NCI-H146 (cell line): Measurements from ENCODE around the gene USP6NL.

Source experiments
- DNase-seq: peaks from one replicate; lab custom pipeline; 2025; lab: John Stamatoyannopoulos, UW

Gene USP6NL

DNA sequence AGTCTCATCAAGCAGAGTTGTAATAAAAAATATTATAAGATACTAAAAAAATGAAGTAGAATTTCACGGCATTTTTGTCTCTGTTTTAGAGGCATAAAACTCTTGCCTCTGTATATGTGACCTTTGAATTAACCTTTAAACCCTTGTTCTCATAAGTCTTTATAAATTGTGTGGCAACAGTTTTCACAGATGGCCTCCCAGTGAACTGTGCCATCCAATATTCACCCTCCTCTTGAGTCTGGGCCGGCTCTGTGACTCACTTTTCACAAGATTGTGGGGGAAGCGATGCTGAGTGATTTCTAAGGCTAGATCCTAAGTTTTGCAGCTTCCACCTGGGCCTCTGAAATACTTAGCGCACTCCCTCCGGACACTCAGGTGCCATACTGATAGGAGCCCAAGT is 4.6 kb upstream of the USP6NL start:
- no peak for DNase-seq

DNA sequence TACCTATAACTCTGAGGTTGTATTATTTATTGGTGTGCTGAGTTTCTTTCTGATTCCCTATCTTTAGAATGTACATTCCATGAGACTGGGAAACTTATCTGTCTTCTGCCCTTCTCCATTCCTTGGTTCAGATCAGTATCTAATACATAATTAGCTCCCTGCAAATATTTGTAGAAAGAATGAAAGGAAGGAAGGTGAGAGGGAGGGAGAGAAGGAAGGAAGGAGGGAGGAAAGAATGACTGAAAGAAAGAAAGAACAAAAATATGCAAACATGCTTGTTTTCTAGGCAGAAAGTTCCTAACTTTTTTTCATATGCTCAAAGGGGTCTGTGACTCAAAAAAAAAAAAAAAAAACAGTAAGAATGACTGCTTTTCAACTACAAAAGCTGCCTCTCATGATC is 3.9 kb upstream of the USP6NL start:
- no peak for DNase-seq

DNA sequence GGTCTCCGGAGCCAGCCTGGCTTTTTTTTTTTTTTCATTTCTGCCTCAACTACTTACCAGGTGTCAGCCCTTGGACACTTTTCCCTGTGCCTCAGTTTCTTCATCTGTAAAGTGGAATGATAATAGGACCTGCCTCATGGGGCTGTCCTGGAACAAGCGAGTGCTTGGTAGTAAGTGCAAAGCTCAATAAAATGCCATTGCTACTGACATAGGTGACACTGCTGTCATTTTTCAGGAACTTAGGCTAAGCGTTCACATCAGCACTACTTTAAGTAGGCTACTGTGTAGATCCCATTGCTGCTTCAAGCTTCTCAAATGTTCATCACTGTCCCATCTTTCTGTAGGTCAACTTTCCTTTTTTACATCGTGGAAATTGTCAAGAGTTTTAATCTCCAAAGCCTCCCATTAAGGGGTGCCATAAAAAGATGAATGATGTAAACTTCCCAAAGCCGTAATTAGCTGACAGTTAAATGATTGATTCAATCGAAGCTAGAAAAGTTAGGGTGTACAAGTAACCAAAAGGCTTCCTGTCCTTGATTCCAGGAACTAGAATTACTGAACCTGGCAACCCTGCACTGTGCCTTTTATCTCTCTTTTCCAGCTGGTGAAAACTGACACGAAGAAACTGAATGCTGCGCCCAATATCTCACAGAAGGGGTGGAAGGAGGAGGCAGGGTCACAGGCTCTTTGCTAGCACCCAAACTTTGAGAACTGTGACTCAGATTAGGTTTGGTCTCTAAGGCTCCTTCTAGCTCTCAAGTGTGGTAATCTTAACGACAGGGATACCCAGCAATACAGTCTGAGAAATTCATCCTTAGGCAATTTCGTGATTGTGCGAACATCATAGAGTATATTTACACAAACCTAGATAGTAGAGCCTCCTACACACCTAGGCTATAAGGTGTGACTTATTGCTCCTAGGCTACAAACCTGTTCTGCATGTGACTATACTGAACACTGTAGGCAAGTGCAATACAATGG is 861 bp upstream of the USP6NL start:
- peak; percentile 44 for DNase-seq

DNA sequence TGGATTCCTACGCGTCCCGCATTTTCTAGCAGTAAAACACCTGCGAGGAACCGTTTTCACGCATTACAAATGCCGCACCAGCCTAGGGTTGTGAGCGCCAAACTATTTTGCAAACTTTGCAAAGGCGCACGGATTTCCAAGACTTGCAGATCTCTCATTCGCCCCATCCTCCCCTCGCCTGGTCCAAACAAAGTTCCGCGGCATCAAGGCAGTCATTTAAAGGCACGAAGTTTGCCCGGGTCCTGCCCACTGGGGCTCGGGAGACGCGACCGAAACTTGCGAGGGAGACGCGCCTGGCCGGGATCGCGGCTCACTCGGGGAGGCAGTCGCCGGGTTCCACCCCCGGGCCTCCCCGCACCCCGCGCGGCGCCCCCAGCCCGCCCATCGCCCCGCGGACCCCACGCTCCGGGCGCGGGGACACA is 613 bp downstream of the USP6NL start:
- DNase-seq, result peak; percentile 54

DNA sequence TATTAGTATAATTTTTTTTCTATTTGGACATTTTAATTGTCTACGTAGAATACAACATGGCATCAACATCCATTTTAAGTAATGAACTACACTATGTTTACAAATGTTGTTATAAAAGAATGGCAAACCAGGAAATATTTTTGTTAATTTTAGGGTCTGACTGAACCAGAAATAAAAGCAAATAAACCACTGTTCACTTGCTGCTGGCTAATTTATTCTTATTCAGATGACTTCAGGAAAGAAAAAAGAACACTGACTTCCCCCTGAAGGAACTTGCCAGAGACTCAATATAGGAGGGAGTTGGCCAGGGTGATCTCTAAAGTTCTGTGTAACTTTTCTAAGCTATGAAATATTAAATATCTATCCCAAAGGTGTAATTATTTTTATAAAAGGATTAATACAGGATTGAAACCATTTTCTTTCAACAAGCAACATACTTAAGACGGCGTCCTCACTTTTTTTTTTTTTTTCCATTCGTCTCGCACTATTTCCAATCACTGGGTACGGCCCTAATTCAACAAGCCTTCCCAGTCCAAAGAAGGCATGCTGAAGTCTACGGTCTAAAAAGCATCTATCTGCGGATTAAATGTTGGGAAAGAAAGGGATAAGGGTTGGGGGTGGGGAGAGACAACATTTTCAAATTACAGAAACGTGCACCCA is 1.2 kb downstream of the USP6NL start:
- DNase-seq, result peak; percentile 54

DNA sequence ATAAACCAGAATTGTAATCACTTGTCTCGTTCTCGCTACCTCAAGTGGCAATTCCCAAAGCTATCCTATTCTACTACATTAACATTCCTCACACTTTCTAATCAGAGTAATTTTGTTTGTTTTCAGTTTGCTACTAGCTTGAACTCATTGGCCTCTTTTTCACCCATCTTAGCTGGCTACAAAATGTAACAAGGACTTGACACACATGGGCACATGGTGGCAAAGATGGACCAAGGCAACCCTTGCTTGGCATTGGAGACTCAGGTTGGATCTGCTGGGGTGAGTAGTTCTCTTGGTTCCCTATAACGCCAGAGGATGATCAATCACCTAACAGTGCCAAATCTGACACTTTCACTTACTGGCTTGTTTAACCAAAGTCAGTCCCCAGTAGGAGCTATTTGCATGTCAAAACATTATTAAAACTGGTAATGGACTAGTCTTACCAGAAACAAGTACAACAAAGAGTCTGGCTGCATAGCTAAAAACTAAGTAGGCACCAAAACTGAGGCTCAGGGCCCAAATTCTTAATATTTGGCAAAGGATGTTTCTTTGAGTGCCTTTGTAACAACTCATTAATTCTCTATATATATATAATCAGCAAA is 1.9 kb downstream of the USP6NL start:
- no peak for DNase-seq

DNA sequence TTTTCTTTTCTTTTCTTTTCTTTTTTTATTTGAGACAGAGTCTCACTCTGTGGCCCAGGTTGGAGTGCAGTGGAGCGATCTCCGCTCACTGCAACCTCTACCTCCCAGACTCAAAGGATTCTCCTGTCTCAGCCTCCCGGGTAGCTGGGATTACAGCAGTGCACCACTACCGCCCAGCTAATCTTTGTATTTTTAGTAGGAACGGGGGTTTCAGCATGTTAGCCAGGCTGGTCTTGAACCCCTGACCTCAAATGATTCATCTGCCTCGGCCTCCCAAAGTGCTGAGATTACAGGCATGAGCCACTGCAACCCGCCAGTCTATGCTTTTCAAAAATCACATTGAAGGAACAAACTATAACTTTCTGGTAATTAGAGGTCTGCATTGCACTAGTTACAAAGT is 2.4 kb downstream of the USP6NL start:
- no peak for DNase-seq

DNA sequence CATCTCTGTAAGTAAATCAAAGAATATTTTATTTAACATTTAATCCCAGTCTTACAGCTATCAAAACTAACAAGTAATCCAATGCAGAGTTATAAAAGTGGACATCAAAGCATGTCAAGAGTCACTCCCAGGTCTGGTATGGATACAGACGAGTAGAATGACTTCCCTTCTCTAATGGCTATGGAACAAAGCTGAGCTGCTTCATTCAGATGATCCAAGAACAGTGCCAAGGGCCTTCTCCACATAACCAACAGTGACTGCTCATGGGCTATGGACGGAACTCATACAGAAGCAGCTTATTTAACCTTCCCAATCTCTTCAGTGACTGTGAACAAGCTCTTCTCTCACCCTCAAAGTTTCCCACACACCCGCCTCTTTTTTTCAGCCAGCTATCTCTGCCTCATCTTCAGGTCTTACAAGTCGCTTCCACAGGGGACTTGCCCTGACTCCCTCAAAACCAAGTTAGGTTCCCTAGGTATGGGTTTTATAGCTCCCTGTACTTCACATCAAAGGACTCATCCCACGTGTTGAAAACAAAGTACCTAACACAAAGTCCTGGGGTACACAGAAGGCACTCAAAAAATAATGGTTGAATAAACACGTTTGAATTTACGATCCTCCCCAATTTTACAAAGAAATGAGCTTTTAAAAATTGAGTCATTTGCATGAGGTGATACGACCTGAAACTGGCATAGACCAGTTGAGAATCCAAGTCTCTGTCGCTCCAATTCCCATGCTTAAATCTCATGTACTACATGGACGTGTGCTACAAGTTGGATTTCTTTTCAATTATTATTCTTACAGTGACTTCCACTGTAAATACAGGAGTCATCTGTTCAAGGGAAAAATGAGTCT is 3.1 kb downstream of the USP6NL start:
- no peak for DNase-seq

DNA sequence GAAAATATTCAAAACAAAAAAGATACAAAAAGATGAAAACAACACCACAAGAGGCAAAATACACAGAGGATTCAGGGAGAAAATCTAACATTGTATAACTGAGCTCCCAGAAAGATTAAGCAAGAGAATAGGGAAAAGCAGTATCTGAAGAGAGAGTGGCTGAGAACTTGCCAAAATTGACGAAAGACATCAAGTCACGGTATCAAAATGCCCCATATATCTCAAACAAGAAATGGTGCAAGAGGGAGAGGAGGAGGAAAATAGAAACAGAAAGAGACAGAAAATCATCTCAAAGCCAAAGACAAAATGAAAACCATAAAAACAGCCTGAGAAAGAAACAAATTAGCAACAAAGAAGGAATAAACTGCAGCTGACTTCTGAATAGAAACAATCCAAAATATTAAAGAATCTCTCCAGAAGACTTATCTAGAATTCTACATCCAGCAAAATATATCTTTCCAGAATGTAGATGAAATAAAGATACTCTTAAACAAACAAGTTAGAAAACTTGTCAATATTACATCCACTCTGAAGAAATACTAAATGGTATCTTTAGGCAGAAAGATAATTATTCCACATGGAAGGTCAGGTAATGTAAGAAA is 5.5 kb downstream of the USP6NL start:
- no peak for DNase-seq

DNA sequence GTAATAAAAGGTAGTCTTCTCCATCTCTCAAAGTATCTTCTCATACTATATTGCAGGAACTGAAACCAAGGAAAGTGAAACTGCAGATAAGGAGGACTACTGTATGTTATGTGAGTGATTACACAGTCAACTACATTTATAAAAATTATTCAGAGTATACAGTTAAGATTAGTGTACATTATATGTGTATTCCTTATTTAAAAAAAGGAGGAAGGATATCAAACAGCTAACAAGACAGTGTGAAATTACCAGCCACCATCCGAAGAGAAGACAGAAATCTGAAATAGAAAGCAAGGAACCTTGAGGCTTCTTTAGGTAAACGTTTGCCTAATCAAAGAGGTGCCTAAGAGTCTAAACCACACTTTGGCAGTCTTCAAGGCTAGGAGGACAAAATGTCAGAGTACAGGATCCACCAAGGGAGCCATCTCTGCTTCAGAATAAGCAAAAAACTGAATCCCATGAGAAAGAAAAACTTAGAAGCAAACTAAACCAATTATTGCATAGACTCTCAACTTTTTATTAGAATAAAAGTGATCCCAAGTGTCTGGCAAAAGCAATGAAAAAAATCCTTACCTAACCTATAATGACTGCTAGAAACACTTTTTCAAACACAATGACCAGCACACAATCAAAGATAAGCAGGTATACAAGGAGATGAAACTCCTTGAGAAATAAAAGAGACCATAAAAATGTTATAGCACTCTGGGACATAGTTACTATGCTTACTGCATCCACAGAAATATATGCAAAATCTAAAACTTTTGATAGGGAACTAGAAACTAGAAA is 6.4 kb downstream of the USP6NL start:
- DNase-seq, result no peak

DNA sequence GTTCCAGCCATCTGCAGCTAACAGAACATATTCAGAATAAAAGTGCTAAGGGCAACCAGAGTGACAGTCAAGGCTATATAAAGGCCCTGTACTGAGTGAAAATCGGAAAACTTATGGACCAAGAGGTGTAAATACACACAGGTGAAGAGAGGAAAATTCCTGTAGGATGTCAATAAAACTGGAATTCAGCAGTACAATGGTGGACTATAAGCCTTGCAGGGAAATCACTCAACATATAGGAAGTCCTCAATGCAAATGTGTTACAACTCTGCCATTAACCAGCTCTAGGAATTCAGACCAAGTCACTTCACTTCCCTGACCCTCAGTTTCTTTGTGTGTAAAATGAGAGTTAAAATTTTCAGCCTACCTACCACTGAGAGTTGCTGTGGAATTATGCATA is 7.7 kb downstream of the USP6NL start:
- peak; percentile 36 for DNase-seq

DNA sequence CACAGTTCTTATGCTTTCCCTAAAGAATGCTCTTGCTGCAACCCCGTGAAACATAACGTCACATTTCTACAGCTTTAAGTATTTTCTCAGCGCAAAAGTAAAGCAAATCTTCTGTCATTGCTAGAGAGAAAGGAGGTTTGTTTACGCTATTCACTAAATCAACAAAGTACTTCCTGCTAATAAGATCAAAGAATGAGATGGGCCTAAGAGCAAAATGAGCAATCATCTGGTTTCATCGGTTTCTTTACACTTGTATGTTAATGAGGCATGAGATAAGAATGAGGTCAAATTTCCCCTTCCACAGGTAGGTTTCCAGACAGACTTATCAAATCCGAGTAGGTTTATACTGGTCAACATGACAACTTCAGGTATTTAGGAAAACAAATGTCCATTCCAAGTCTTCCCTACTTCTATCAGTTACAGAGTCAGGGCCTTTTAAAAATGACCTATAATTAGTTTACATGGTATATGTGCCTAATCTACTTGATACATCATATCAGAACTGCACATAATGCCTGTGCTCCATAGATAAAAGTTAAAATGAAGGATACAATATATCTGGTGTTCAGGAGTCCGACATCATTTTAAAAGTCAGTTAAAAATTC is 8.4 kb downstream of the USP6NL start:
- peak; percentile 94 for DNase-seq

DNA sequence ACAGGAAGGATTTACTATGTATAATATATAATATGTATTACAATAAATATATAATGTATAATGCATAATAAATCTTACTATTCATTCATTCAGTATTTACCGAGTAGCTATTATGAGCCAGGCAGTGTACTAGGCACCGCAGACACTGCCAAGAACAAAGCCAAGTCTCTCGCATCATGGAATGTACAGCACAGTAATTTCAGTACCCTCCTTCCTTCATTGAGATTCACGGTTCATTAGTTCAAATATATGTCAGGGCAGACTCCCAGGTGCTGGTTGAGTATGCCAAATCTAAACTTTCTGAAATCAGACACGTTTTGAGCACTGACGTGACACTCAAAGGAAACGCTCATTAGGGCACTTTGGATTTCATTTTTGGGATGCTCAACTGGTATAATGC is 9.1 kb downstream of the USP6NL start:
- peak; percentile 33 for DNase-seq

DNA sequence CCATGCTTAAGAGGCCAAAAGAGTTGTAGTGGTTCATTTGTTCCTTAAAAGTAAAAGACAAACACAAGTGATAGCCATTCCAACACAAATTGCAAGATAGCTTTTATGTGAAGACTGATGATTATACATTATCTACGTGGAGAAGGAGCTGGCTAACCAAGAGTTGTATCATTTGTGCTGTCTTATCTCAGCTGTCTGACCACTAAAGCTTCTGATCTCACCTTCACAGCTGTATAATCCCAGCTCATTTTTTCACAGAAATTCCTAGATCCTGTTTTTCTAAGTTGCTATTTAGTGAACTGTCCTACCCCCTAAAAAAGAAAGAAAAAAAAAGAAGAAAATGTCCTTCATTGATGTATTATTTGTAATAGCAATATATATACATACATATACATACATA is 9.8 kb downstream of the USP6NL start:
- no peak for DNase-seq

DNA sequence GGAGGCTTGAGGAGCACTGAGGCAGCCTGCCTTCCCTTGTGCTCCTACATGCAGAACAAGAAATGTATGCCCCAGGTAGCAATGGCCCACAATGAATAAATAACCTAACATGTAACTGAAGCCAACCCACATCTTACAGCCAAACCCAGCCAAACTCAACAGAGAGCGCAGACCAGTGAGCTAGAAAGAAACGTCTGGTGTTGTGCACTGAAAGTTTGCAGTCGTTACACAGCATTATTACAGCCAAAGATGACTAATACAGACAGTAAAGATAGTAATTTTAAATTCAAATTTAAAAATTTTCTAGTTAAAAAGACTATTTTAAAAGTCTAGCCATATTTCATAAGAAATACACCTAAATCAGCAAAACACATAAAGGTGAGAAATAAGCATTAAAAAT is 11.2 kb downstream of the USP6NL start:
- DNase-seq, result no peak

DNA sequence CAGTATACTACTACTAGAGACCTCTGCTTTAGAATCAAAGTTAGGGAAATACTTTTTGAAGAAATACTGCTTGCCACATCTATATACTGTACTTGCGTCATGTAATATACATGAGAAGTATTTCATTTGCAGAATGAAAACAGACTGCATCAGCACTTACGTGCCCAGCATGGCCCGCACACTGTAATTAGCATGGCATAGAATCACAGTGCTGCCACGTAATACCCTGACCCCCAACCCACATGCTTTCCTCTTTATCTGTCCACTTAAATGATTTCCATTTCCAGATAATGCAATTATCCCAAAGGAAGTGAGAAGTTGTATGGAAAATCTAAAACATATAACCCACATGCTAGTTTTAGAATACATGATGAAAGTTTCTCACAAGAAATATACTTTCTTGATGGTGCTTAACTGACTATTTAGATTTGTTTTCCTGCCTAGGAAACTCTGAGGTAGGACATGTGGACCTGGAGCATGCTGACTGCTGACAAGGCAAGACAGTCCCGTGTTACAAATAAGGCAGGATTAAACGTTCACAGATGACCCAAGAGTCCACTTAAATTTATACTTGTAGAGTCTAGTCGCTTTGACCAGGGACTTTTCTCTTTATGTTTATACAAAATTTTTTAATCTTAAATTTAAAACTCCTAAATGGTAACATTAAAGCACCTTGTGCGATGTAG is 12.6 kb downstream of the USP6NL start:
- no peak for DNase-seq

DNA sequence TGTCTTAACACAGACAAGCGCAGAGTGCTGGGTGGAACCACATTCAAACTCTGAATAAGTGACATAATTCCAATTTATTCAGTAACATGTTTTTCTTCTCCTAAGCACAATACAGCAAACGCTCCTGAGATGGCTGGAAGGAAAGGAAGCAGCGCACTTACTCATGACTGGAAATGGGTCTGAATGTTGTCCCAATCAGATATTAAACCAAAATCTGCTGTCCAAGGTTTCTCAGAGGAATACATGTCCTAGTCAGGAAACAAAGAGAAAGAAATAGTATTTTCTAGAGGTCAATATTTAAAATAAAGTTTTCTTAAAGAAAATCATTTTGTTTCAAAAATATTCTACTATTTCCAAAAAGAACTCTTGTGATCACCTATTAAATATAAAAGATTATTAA is 14.0 kb downstream of the USP6NL start:
- DNase-seq, result no peak

DNA sequence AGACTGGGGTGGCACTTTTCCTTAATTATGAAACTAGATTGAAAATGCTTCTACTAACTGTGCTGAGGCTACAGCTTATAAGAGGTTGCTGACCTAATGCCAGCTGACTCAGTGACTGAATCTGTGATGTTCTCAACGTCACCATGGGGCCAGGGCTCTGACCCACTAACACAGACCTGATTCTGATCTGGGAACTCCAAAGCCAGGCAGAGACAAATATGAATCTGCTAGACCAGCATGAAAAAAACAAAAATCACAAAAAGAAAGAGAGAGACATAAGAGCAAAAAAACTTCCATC is 16.1 kb downstream of the USP6NL start:
- DNase-seq, result no peak

DNA sequence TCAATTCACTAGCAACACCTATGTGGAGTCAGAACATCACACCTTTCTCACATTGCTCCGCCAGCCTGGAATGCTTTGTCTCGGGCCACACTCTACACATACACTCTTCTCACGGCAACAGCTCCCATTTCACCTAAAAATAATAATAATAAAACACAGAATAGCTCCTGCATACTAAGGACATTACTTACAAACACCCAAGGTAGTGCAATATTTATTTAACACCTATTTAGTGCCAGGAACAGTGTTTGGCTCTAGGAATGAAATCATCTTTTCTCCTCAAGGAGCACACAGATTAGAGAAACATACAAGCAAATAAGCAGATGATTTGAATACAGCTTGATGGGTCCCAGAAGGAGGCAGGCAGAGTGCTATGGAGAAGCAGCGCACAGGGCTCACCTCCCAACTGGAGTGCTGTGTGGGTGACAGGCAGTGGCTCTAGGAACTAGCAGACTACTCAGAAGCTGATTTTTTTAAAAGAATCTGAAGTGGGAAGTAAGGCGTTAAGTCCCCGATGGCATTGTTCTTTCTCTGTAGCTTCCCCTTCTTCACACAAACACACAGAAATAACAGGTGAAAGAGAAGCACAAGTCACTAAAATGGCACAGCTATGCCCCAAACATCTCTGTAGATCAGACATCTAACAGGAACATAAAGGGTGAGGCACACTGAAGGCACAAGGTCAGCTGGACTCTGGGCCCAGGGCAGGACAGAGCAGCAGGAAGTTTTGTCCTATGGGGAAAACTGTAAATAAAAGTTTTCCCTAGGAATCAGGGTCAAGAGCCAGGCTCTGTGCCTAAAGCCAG is 16.7 kb downstream of the USP6NL start:
- no peak for DNase-seq
